ENCODE data around the gene SEH1L.

The SEH1L gene

DNA sequence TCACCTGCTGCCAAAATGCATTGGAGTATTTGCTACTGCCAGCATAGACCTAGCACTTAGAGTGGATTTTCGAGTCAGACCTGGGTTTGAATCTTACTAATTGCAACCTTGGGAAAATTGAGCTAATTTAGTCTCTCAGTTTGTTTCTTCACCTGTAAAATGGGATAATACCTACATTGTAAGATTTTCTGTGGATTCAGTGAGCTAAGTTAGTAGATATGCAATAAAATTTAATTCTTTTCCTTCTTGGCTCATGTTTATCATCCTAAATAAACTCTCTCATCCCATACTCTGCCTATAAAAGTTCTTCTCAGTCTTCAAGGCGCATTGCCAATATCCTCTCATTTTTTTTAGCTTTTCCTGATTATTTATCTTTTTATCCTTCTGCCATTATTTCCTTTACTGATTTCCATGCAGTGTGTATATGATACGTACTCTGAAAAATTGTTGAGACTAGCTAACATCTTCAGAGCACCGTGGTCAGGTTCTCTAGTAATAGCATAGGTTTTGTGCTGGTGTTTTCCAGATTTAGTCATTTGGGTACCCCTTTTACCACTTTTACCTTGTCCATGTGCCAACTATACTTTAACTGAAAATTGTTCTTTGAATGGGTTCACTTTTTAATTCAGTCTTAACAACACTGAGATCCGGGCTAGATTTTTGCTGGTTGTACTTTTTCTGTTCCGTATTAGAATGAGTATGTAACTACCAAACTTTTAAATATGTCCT, 50.7 kb downstream of the SEH1L start:
- Histone ChIP-seq H3K4me1 (ENCODE audit: control insufficient read depth in 1 of 2, insufficient read depth in 2 of 2, low read length in 2 of 2) (no peaks in the 10 kb centered on the region), H3K9me3 (ENCODE audit: control insufficient read depth in 1 of 2, low read length in 2 of 2) (no peaks in the 10 kb centered on the region), H3K27ac (ENCODE audit: low read length) (no peak overlapping the region), H3K4me3 (ENCODE audit: low read depth in 1 of 2, low read length in 2 of 2) (no peak overlapping the region), H3K36me3 (ENCODE audit: control insufficient read depth in 1 of 2, insufficient read depth in 2 of 2, low read length in 2 of 2) (peaks cover 0 to 3% of the 10 kb centered on the region in 2 donors), H3K27me3 (ENCODE audit: low read depth, low read length) (no peaks in the 10 kb centered on the region)

DNA sequence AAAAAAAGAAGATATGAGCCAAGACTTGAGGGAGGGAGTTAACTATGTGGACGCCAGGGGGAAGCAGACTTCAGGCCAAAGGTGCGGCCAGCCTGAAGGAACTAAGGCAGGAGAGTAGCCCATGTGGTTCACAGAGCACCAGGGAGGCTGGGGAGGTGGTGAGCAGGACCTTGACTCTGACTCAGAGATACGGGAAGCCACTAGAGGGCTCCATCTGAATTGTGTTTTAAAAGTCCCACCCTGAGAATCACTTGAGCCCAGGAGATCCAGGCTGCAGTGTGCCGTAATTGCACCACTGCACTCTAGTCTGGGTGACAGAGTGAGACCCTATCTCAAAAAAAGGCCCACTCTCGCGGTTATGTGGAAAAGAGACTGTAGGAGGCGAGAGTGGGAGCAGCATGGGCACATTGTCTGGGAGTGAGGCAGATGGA, 55.7 kb downstream of the SEH1L start:
- H3K4me1 ChIP-seq (ENCODE audit: control insufficient read depth in 1 of 2, insufficient read depth in 2 of 2, low read length in 2 of 2), result no peaks in the 10 kb centered on the region
- no peaks in the 10 kb centered on the region for H3K9me3 ChIP-seq (ENCODE audit: control insufficient read depth in 1 of 2, low read length in 2 of 2)
- no peak overlapping the region for H3K27ac ChIP-seq (ENCODE audit: low read length)
- H3K4me3 ChIP-seq (ENCODE audit: low read depth in 1 of 2, low read length in 2 of 2), result no peak overlapping the region
- peaks cover 3% of the 10 kb centered on the region in 2 donors for H3K36me3 ChIP-seq (ENCODE audit: control insufficient read depth in 1 of 2, insufficient read depth in 2 of 2, low read length in 2 of 2)
- H3K27me3 ChIP-seq (ENCODE audit: low read depth, low read length), result no peaks in the 10 kb centered on the region

DNA sequence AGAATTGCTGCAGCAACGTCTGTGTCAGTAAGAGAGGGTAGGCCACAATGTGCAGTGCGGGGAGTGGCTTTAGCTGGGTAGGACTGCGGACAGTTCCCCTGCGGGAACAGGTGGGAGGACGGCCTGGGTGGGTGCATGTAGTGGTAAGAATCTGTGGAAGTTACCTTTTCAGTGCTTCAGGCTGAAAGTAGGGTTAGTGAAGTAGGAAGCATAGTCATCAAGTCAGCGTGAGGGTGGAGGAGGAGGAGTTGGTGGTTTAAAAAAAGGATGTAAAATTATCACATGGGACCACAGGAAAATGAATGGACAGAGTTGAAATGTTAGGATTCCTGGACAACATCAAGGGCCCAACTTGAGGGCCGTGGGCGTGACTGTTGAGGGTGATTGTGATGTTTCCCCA, 56.6 kb downstream of the SEH1L start:
- H3K4me3 ChIP-seq (ENCODE audit: low read depth in 1 of 2, low read length in 2 of 2), result no peak overlapping the region
- peaks cover 3 to 10% of the 10 kb centered on the region in 2 donors for H3K36me3 ChIP-seq (ENCODE audit: control insufficient read depth in 1 of 2, insufficient read depth in 2 of 2, low read length in 2 of 2)
- H3K9me3 ChIP-seq (ENCODE audit: control insufficient read depth in 1 of 2, low read length in 2 of 2), result no peaks in the 10 kb centered on the region
- no peak overlapping the region for H3K27ac ChIP-seq (ENCODE audit: low read length)
- H3K4me1 ChIP-seq (ENCODE audit: control insufficient read depth in 1 of 2, insufficient read depth in 2 of 2, low read length in 2 of 2), result no peaks in the 10 kb centered on the region
- H3K27me3 ChIP-seq (ENCODE audit: low read depth, low read length), result no peaks in the 10 kb centered on the region

DNA sequence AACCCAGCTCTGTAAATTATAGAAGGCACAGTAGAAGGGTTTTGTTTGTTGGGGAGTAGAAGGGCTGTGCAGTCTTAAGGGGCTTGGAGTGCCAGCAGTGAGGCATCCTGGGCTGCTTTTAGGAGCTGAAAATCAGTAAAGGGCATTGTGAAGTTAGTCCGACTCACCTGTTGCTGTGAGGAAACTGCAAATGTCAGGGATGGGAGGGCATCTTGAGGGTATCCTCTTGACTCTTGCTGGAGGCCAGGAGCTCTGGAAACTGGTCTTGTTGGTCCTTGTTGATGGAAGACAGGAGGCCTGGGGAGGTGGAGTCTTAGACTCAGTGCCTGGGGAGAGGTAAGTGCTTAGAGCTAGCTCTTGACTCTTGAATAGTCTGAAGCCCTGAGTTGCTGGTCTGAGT, 57.5 kb downstream of the SEH1L start:
- H3K4me3 ChIP-seq (ENCODE audit: low read depth in 1 of 2, low read length in 2 of 2), result no peak overlapping the region
- no peak overlapping the region for H3K27ac ChIP-seq (ENCODE audit: low read length)
- no peaks in the 10 kb centered on the region for H3K27me3 ChIP-seq (ENCODE audit: low read depth, low read length)
- peaks cover under 1 to 10% of the 10 kb centered on the region in 2 donors for H3K36me3 ChIP-seq (ENCODE audit: control insufficient read depth in 1 of 2, insufficient read depth in 2 of 2, low read length in 2 of 2)
- no peaks in the 10 kb centered on the region for H3K9me3 ChIP-seq (ENCODE audit: control insufficient read depth in 1 of 2, low read length in 2 of 2)
- H3K4me1 ChIP-seq (ENCODE audit: control insufficient read depth in 1 of 2, insufficient read depth in 2 of 2, low read length in 2 of 2), result no peaks in the 10 kb centered on the region

DNA sequence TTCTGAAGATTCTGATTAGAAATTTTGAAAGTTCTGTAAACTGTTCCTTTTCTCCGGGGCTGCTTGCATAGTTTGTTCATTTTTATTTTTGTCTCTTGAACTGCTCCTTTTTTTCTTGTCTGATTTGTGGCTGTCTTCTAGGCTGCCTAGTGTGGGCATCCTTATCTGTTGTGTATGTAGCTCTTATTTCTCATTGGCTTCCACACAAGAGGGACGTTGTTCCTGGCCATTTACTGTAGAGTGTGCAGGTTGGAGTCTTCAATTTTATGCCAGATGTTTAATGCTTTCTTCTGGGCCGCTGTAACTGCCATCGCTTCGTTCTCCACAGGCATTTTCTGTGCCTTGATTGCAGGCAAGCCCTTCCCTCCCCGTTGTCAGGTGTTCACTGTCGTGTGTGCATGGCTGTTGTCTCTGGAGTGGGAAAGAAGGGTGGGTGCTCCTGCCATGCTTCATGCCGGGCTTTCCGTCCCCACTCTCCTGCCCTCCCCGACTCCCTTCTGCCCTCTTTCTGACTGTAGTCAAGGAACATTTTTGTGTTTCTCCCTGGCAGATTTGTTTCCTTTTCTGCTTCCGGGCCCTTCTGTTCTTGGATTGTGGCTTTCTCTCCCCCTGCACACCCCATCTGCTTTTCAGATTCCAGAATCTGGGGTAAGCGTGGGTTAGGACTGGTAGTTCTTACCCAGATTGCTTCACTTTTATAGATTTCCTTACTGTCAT, 58.9 kb downstream of the SEH1L start:
- H3K4me1 ChIP-seq (ENCODE audit: control insufficient read depth in 1 of 2, insufficient read depth in 2 of 2, low read length in 2 of 2), result no peaks in the 10 kb centered on the region
- no peak overlapping the region for H3K4me3 ChIP-seq (ENCODE audit: low read depth in 1 of 2, low read length in 2 of 2)
- no peak overlapping the region for H3K27ac ChIP-seq (ENCODE audit: low read length)
- peaks cover 0 to 15% of the 10 kb centered on the region in 2 donors for H3K36me3 ChIP-seq (ENCODE audit: control insufficient read depth in 1 of 2, insufficient read depth in 2 of 2, low read length in 2 of 2)
- no peaks in the 10 kb centered on the region for H3K27me3 ChIP-seq (ENCODE audit: low read depth, low read length)
- H3K9me3 ChIP-seq (ENCODE audit: control insufficient read depth in 1 of 2, low read length in 2 of 2), result no peaks in the 10 kb centered on the region

DNA sequence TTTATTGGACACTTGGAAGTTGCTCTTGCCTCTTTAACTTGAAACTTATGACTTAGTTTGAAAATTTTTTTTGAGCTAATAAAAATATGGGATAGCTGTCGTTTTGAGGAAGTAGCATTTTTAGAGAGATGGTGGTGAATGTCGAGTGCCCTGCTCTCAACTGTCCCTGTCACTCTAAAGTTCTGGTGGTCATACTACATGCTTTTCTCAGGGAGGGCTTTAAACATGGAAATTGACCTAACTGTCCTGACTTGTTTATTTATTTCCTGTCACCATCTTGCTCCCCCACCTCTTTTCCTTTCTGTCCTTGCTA, 59.4 kb downstream of the SEH1L start:
- Histone ChIP-seq H3K4me3 (ENCODE audit: low read depth in 1 of 2, low read length in 2 of 2) (no peak overlapping the region), H3K4me1 (ENCODE audit: control insufficient read depth in 1 of 2, insufficient read depth in 2 of 2, low read length in 2 of 2) (no peaks in the 10 kb centered on the region), H3K27ac (ENCODE audit: low read length) (no peak overlapping the region), H3K9me3 (ENCODE audit: control insufficient read depth in 1 of 2, low read length in 2 of 2) (no peaks in the 10 kb centered on the region), H3K36me3 (ENCODE audit: control insufficient read depth in 1 of 2, insufficient read depth in 2 of 2, low read length in 2 of 2) (peaks cover 2 to 18% of the 10 kb centered on the region in 2 donors), H3K27me3 (ENCODE audit: low read depth, low read length) (no peaks in the 10 kb centered on the region)

DNA sequence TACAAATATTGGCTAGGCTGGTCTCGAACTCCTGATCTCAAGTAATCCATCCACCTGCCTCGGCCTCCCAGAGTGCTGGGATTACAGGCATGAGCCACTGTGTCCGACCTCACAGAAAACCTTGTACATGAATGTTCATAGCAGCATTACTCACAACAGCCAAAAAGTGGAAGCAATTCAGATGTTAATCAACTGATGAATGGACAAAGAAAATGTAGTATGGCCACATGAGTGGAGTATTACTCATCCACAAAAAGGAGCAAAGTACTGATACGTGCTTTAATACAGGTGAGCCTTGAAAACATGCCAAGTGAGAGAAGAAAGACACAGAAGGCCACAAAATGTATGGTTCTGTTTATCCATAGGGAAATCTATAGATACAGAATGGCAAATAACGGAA, 63.9 kb downstream of the SEH1L start:
- H3K4me3 ChIP-seq (ENCODE audit: low read depth in 1 of 2, low read length in 2 of 2), result no peak overlapping the region
- H3K27ac ChIP-seq (ENCODE audit: low read length), result no peak overlapping the region
- no peaks in the 10 kb centered on the region for H3K27me3 ChIP-seq (ENCODE audit: low read depth, low read length)
- no peaks in the 10 kb centered on the region for H3K9me3 ChIP-seq (ENCODE audit: control insufficient read depth in 1 of 2, low read length in 2 of 2)
- H3K4me1 ChIP-seq (ENCODE audit: control insufficient read depth in 1 of 2, insufficient read depth in 2 of 2, low read length in 2 of 2), result no peaks in the 10 kb centered on the region
- peaks cover 32 to 42% of the 10 kb centered on the region in 2 donors for H3K36me3 ChIP-seq (ENCODE audit: control insufficient read depth in 1 of 2, insufficient read depth in 2 of 2, low read length in 2 of 2)

DNA sequence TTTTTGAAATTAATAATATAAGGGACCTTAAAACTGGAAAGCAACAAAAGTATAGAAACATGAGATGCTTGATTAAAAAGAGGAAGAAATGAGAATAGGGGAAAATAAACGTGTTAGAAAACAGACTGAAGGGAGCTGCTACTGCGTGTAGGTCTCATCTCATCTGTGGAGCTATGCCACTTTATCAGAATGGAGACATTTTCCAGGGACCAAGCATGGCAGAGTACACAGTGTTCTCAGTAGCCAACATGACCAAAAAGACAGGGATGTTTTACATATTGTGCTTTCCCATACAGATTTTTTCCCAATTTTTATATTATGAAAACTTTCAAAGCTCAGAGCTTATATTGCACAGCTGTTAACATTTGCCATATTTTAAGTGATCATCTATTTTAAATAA, 66.4 kb downstream of the SEH1L start:
- H3K4me1 ChIP-seq (ENCODE audit: control insufficient read depth in 1 of 2, insufficient read depth in 2 of 2, low read length in 2 of 2), result no peaks in the 10 kb centered on the region
- no peak overlapping the region for H3K4me3 ChIP-seq (ENCODE audit: low read depth in 1 of 2, low read length in 2 of 2)
- H3K36me3 ChIP-seq (ENCODE audit: control insufficient read depth in 1 of 2, insufficient read depth in 2 of 2, low read length in 2 of 2), result peaks cover 48 to 55% of the 10 kb centered on the region in 2 donors
- no peaks in the 10 kb centered on the region for H3K9me3 ChIP-seq (ENCODE audit: control insufficient read depth in 1 of 2, low read length in 2 of 2)
- no peaks in the 10 kb centered on the region for H3K27me3 ChIP-seq (ENCODE audit: low read depth, low read length)
- H3K27ac ChIP-seq (ENCODE audit: low read length), result no peak overlapping the region

DNA sequence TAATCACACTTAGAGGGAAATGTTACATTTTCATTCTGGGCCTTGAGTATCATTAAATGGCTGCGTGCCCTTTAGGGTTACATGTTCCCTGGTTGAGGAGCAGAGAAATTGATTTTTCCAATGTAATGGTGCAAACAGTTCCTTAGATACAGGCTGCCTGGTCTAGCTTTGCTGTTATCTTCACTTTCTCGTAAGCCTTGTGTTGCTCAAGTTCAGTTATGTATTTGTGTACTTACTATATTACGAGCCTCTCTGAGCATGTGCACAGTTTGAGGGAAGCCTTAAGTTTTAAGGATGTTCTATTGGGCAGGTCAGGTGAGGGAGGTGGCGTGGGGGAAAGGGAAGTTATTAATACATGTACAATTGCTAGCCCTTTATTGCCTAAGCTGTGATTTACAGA, 67.0 kb downstream of the SEH1L start:
- H3K9me3 ChIP-seq (ENCODE audit: control insufficient read depth in 1 of 2, low read length in 2 of 2), result no peaks in the 10 kb centered on the region
- H3K27me3 ChIP-seq (ENCODE audit: low read depth, low read length), result no peaks in the 10 kb centered on the region
- no peak overlapping the region for H3K27ac ChIP-seq (ENCODE audit: low read length)
- no peaks in the 10 kb centered on the region for H3K4me1 ChIP-seq (ENCODE audit: control insufficient read depth in 1 of 2, insufficient read depth in 2 of 2, low read length in 2 of 2)
- no peak overlapping the region for H3K4me3 ChIP-seq (ENCODE audit: low read depth in 1 of 2, low read length in 2 of 2)
- peaks cover 48 to 55% of the 10 kb centered on the region in 2 donors for H3K36me3 ChIP-seq (ENCODE audit: control insufficient read depth in 1 of 2, insufficient read depth in 2 of 2, low read length in 2 of 2)

DNA sequence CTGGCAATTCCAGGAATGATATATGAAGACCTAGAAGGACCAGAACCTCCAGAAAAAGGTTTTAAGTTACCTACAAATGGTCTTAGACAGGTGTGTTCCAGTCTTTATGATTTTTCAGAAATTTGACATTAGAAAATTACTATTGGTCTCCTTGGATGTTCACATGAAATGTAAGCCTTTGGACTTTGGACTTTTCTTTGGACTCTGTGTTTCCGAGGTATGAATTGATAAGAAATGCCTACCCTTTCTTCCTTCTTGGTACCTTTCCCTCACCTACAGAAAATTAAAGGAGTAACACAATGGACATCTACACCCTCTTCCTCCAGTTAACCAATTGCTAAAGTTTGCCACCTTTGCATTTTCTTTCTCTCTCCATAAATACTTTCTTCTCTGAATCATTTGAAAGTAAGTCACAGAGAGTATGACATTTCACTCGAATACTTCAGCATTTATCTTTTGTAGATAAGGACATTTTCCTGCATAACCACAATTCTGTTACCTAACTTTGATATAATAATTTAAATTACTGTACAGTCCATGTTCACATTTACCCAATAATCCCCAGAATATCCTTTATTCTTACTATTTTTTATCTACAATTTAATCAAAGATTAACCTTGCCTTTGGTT, 69.5 kb downstream of the SEH1L start:
- H3K36me3 ChIP-seq (ENCODE audit: control insufficient read depth in 1 of 2, insufficient read depth in 2 of 2, low read length in 2 of 2), result peaks cover 50 to 61% of the 10 kb centered on the region in 2 donors

DNA sequence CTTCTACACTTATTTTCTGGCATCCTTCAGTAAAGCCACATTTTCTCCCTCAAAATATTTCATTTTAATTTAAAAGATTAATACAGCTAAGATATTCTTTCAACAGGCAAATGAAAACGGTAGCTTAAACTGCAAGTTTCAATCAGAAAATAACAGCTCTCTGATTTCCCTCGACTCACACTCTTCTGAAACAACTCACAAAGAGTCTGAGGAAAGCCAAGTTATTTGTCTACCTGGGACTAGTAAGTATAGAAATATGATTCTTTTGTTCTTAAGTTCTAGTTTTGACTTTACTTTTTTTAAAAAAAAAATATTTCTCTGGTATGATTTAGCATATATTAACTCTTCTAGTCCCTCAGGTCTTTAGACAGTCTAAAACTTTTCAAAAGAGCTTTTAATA, 70.6 kb downstream of the SEH1L start:
- Histone ChIP-seq H3K36me3 (ENCODE audit: control insufficient read depth in 1 of 2, insufficient read depth in 2 of 2, low read length in 2 of 2) (peaks cover 41 to 63% of the 10 kb centered on the region in 2 donors), H3K9me3 (ENCODE audit: control insufficient read depth in 1 of 2, low read length in 2 of 2) (peaks cover 0 to 6% of the 10 kb centered on the region in 2 donors), H3K27ac (ENCODE audit: low read length) (no peak overlapping the region), H3K27me3 (ENCODE audit: low read depth, low read length) (no peaks in the 10 kb centered on the region), H3K4me1 (ENCODE audit: control insufficient read depth in 1 of 2, insufficient read depth in 2 of 2, low read length in 2 of 2) (no peaks in the 10 kb centered on the region), H3K4me3 (ENCODE audit: low read depth in 1 of 2, low read length in 2 of 2) (no peak overlapping the region)

More for the DNA sequence above, 69.5 kb downstream of the SEH1L start:
- H3K27me3 ChIP-seq (ENCODE audit: low read depth, low read length), result no peaks in the 10 kb centered on the region
- no peaks in the 10 kb centered on the region for H3K4me1 ChIP-seq (ENCODE audit: control insufficient read depth in 1 of 2, insufficient read depth in 2 of 2, low read length in 2 of 2)
- no peak overlapping the region for H3K4me3 ChIP-seq (ENCODE audit: low read depth in 1 of 2, low read length in 2 of 2)
- H3K9me3 ChIP-seq (ENCODE audit: control insufficient read depth in 1 of 2, low read length in 2 of 2), result peaks cover 0 to under 1% of the 10 kb centered on the region in 2 donors
- H3K27ac ChIP-seq (ENCODE audit: low read length), result no peak overlapping the region
